GM21390 (cell line): ENCODE measurements around the gene AK6.
"Not testable (repeated sequence)": the region's sequence is repeated elsewhere in the genome, so short reads cannot be mapped to it uniquely, and the experiment has no call there.

Experiments
- ATAC-seq: cut with Tn5 transposase; IDR thresholded peaks from one replicate; pipeline ENCODE4 v1.9.1; 2021; ENCODE audit not compliant: unreplicated experiment

The AK6 gene

DNA sequence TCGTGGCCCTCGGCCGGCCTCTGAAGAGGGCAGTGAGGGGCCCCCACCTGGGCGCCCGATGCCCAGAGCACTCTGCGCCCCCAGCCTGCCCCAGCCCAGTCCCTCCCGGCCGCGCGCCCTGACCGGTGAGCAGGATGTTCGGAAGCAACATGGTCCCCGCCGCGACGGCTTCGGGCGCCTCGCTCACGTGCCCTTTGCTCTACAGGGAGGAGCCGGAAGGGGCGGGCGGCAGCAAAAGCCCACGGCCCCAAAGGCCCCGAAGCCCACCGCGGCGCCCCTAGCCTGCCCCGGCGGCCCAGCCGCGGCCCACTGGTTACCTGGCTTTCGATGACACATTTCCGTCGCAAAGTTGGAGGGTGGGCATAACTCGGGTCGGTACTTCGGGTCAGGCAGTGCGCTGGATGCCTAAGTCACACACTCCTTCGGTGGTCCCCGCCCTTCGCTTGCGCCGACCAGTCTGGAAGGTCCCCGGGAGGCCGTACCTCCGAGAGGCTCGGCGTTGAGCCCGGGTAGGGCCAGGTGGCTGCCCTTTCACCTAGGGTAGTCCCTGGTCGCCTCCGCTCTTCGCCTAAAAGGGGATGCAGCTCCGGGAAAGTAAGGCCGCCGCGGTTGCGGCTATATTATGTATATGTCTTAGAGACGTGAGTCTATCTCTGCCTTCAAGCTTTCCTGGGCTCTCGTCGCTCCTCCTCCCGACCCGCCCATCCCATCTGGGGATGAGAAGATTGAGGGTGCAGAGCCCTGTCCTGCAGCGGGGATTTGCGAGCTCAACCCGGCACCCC lies at the start of gene AK6, which contains the start of the genes RAD17 and TAF9:
TSS of gene AK6 (minus strand) at position 181 of the 782 bp plus-strand sequence. CDS start at position 151, 30 bp downstream.
TSS of gene RAD17 (plus strand) at position 479 of the 782 bp plus-strand sequence. CDS start 2,391 bp downstream, outside the sequence.
TSS of gene TAF9 (minus strand) at position 181 of the 782 bp plus-strand sequence. CDS start 3,783 bp downstream, outside the sequence.
- ATAC-seq = peak; percentile 92

DNA sequence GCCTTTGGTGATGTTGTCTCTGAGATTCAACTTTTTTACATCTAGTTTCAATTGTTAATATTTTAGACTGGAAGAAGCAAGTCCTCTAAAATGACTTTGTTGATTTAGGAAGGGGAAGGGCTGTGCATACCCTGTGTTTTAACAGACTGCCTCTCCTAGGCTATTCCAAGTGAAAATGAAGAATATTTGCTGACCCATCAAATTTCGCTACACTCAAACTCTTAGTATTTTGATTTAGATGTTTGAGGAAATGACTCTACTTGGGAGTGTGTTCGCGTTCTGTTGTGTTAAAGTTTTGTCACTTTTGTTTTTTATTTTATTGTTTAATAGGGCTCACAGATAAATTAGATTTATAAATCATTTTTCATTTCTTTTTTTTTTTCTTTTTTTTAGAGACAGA lies 49.2 kb upstream of the AK6 start:
- no peak for ATAC-seq

DNA sequence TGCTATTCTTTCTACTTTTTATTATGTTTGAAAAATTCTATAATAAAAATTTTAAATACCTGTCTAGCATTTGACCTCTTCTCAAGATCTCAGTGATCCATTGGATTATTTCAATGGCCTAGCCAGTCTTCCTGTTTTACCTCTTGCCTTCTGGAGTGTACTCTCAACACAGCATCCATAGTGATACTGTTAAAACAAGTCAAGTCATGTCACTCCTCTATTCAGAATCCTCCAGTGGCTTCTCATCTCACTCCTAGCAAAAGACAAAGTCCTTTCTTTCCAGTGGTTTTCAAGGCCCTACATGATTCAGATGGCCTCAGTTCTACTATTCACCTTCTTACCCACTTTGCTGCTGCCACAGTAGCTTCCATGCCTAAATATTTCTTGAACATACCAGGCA lies 47.4 kb upstream of the AK6 start:
- ATAC-seq = no peak

- no peak for ATAC-seq
Observed at GRCh38 chr5:69416180-69416579, 46.9 kb upstream of the AK6 start.

DNA sequence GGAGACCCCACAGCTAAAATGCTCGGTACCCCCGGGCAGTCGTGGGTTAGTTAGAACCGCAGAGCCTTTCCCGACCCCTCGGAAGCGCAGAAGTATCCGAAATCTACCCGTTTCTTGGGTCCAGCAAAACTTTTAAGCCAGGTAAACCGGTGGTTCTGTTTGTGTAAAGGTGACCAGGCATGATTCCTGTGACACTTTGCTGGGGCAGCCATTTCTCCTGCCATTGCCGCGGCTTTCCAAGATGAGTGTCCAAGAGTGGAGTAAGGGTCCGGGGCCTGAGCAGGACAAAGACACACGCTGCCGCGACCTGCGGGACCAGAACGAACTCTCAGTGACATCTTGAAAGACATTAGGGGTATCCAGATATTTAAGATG lies 46.3 kb upstream of the AK6 start:
- no peak for ATAC-seq

DNA sequence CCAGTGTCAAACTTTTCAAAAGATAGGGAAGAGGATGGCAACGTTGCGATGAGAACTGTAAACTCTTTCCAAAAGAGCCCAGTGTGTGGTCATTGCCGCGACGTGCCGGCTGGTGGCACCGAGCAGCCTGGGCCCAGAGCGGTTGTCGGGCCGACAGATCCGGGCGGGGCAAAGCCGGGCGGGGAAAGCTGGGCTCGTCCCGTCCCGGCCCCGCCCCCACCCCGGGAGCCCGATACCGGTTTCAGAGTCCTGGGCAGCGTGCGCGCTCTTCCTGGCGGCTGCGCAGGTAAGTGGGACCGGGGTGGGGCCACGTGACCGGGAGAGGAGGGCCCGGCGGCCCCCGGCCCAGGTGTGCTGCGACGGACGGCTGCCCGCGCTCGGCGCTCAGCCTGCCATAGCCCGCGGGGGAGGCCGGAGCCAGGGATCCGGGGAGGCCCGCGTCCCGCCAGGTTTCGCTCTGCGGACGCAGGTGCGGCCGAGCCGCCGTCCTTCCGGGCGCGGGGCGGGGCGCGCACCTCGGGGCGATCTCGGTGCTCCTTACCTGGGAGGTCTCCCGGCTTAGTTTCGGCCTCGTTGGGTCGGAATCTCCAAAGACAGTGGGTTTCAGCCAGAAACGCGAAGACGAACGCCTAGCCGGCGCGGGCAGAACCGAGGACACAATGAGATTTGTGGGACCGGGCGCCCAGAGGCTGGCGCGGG lies 45.7 kb upstream of the AK6 start, which contains the start of gene MARVELD2:
TSS of gene MARVELD2 (plus strand) at position 232 of the 699 bp plus-strand sequence. CDS start 4,270 bp downstream, outside the sequence.
- peak; percentile 73 for ATAC-seq

- no peak for ATAC-seq
Observed at GRCh38 chr5:69404659-69405330, 35.5 kb upstream of the AK6 start.

DNA sequence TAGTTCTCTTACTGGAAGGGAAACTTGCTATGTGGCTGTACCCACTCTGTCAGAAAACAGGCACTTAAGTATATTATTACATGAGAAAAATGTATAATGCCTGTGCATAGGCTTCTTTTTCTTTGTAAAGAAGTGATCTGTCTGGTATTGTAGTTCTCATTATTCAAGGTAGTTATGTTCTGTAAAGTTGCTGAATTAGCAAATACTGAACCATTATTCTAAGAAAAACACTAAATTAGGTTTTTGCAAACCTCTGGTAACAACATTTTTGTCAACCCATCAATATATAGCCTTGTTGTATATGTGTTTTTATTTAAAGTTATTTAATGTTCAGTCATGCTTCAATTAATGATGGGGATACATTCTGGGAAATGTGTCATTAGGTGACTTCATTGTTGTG lies 9.1 kb upstream of the AK6 start:
- no peak for ATAC-seq

DNA sequence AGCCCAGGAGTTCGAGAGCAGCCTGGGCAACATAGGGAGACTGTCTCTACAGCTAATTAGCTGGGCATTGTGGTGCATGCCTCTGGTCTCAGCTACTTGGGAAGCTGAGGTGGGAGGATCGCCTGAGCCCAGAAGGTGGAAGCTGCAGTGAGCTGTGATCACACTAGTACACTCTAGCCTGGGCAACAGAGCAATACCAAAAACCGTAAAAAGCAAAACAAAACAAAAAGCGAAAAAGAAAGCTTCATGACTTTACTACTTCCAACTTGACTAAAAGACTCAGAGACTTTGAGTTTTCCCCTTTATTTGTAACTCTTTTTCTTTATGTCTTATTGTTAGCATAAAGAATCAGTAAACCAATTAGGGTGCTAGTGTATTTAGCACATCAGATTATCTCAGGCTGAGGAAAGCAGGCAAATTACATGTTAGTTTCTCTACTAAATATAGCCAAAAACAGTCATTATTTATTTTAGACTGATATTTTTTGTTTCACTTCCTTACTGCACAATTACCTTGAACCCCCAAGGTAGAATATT lies 5.7 kb upstream of the AK6 start:
- ATAC-seq = peak; percentile 78

- ATAC-seq = no peak
Observed at GRCh38 chr5:69372394-69372793, 3.1 kb upstream of the AK6 start.

DNA sequence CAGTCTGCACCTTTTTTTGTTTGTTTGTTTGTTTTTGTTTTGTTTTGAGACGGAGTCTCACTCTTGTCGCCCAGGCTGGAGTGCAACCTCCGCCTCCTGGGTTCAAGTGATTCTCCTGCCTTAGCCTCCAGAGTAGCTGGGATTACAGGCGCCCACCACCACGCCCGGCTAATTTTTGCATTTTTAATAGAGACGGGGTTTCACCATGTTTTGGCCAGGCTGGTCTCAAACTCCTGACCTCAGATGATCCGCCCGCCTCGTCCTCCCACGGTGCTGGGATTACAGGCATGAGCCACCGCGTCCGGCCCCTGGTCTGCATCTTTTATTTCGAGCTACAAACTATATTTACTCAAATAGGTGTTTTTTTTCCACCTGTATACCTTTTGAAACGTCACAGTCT lies 1.0 kb upstream of the AK6 start:
- ATAC-seq = not testable (repeated sequence)

DNA sequence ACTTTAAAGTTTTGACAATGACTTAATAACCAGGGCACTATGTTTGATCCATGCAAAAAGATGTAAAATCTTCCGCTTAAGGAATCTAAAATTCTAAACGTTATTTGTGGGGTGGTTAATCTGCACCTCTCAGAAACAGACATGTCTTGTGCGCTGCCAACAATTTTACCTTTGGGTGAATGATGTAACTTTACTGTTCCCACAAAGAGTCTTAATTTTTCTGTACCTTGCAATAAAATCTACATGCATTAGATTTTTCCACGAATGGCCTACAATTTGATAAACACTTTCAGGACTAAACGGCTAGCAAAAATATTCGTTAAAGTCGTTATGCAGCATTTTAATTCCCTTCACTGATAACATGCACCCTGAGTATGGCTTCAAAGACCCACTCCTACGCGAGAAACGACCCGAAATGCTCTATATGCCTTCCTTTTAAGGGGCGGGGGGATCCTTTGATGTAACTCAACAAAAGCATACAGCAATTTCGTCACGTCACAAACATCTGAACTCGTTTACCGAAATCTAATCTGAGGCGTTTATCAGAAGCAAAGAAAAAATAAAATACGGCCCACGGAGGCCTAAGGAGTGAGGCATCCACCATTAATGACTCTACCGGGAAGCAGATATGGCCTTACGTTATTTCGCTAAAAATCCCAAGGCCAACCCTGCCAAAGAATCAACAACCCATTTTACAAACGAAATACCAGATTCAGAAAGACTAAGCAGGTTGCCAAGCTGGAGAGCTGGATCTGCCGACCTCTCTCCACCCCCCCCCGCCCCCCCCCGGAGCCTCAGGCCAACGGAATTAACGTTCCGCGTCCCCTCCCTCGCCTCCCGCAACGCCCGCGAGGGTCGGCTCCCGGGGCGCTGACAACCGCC lies 621 bp downstream of the AK6 start:
- peak; percentile 20 for ATAC-seq

DNA sequence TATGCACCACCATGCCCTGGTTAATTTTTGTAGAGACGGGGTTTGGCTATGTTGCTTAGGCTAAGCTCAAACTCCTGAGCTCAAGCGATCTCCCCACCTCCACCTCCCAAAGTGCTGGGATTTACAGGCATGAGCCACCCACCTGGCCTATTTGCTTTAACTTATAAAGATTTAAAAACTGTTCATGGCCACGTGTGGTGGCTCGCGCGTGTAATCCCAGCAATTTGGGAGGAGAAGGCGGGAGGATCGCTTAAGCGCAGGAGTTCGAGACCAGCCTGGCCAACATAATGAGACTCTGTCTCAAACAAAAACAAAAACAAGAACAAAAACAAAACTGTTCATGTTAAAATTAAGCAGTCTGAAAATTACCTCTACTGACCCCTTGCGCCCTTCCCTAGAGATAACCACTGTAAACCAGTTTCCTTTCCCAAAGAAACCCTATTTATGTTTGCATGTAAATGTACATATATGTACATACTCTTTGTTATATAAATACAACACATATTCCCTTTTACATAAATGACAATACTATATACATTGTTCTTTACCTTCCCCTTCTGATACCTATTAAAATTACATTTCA lies 1.5 kb downstream of the AK6 start:
- ATAC-seq = no peak

DNA sequence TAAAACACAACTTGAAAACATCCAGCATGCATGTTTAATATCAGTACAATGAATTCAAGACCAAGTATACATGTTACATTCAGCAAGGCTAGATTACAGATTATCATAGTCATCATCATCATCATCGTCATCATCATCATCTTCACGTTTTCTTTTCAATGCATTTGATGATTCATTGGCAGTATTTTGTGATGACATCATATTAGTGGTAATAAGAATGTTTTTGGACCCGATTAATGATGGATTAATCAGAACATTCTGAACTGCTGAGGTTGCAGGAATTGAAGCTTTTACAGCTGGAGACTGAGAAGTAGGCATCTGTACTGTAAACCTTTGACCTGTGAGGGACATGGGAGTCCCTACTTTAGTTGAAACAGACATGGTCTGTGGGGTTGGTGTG lies 4.5 kb downstream of the AK6 start:
- no peak for ATAC-seq

GRCh38 chr5:69364414-69364813 lies 4.9 kb downstream of the AK6 start:
- ATAC-seq = no peak

DNA sequence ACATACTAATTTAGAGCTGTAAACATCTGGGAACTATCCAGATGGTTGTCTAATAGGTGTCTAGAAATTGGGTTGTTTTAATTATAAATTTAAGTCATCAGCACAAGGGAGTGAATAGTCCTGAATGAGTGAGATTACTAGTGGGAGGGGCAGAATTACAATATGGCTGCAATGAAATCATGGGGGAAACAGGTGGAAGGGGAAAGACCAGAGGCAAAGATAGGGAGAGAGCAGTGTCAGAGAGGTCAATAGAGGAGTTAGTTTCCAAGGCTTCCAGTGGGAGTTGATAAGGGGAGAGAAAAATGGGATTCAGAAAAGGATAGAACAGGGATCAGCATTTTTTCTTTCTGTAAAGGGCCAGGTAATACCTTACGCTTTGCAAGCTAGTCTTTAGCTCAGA lies 8.9 kb downstream of the AK6 start:
- no peak for ATAC-seq

DNA sequence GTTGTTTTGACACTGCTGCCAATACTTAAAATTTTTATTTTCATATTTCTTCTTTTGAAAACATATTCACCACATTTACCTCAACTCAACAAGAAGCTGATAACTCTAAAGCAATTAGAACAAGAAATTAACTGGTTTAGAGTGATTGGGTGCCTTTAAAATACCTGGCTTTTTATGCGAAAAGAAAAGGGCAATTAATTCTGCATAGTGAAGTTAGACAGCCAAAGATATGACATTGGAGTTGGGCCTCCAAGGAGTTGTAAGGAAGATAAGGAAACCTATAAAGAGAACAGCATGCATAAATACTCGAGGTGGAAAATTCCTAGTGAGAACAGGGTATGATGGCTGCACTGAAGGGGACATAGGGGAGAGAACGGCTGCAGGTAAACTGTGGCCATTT lies 9.6 kb downstream of the AK6 start:
- ATAC-seq = no peak

GRCh38 chr5:69350664-69351063 lies 18.7 kb downstream of the AK6 start:
- no peak for ATAC-seq

DNA sequence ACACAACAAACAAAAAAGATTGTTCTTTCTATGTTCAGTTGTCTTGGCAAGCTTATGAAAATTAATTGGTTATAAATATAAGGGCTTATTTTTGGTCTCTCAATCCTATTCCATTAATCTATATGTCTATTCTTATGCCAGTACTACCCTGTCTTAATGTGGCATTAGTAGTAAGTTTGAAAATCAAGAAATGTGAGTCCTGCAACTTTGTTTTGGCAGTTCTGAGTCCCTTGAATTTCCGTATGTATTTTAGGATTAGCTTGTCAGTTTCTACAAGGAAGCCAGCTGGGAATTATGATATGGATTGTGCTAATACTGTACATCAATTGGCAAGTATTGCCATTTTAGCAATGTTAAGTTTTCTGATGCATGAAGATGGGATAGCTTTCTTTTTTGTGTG lies 26.2 kb downstream of the AK6 start:
- no peak for ATAC-seq
